ENCODE measurements around the gene SNAI3. TPM values are rescaled to one million over a fixed set of nuclear protein-coding genes. Genes with fewer than 3 reads are reported as not detected.

The SNAI3 gene
- total RNA-seq, 1 donor from 2014 or later = 0.43 TPM

DNA sequence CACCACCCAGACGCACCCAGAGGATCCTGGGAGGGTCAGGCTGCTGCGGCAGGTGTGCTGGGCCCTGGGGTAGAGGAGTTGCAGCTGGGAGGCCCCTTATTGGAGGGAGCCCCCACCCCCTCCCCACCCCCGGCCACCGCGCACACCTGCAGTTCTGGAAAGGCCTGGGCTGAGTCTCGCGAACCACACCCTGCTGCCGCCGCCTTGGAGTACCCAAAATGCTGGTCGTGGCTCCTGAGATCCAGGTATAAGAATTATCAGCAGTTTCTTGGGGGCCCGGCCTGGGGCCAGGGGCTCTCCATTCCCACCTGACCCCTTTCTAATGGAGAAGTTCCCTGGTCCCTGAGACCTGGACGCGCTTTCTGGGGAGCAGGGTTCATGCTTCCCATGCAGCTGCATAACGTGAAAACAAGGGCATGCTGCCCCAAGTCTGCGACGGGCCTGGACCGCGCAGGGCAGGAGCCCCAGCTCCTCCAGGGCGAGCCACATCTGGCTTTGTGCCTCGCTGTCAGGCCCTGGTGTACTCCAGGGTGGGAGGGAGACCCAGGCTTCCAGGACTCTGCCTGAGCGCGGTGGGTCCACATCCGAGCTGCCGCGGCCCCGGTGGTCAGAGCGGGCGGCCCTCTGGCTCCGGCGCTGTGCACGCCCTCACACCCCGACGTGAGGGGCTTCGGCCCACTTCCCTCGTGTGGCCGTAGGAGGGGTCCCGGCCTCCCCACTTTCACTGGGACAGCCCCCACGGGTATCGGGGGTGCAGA is 7.3 kb upstream of the SNAI3 start:
- ATAC-seq (no peak), DNase-seq (ENCODE audit: low spot score) (no peak)

DNA sequence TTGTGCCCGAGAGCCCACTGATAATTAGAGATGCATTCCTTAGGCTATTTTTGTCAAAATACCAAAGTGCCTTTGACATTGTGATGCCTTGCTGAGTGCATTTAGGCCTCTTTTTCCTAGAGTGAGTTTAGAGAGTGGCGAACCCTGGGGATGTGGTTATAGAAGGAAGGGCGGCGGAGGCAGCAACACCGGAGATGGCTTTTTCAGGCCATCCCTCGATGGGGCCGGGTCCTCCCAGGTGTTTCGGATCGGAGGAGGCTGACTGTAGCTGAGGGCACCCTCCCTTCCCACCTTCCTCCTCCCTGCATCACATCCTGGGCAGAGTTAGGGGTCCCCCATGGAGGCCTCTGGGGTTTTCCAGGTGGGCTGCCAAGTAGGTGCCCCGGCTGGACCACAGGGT is 6.6 kb upstream of the SNAI3 start:
- ATAC-seq (no peak), DNase-seq (ENCODE audit: low spot score) (no peak)

DNA sequence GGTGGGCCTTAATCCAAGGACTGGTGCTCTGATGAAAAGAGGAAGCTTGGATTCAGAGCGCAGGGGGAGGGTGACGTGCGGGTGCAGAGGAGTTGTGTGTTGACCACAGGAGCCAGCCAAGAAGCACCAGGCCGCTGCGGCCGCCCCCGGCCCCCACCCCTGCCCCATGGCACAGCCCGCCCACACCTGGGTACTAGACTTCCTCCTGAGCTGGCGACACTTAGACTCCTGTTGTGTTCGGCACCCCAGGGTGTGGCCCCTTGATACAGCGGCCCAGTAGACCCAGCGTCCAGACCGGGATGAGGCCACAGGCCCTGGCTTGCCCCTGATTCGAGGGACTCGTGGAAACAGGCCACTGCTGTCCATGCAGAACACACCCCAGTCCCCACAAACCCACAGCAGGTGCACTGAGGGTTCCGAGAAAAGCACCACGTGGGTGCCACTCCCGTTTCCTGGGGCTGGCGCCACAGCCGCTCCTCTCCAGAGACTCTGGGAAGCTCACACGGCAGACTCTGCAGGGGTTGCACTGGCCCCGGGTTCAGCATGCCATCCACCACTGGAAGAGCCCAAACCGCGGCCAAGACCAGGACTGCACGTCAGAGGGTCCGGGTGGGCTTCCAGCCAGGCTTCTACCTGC is 5.7 kb upstream of the SNAI3 start:
- DNase-seq (ENCODE audit: low spot score) = no peak
- ATAC-seq = no peak

DNA sequence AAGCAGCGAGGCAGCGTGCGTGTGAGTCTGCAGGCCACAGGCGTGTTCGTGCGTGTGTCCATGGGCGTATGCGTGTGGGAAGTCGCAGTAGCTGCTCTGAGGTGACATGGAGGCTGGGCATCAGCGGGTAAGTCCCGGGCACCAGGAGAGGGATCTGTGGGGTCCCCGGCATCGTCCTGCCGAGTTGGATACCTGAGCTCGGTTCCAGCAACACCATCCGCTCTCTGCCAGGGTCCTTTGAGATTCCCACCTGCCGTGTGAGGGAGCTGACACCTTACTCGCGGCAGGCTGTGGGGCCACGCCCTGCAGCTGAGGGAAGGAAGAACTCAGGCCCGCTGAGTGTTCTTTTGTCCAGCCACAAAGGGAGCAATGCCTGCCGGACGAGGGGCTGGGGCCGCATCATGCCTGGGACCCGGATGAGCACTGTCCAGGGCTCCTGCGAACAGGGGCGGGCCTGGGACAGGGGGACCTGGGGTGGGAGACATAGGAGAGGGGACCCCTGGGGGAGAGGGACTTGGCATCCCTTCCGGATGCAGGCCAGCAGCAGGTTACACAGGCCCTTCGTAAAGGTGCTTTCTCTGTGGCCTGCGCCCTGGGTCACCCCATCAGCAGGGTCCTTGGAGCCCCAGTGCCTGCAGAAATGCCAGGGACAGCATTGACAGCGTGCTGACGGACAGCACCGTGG is 5.0 kb upstream of the SNAI3 start:
- ATAC-seq (no peak), DNase-seq (ENCODE audit: low spot score) (no peak)

DNA sequence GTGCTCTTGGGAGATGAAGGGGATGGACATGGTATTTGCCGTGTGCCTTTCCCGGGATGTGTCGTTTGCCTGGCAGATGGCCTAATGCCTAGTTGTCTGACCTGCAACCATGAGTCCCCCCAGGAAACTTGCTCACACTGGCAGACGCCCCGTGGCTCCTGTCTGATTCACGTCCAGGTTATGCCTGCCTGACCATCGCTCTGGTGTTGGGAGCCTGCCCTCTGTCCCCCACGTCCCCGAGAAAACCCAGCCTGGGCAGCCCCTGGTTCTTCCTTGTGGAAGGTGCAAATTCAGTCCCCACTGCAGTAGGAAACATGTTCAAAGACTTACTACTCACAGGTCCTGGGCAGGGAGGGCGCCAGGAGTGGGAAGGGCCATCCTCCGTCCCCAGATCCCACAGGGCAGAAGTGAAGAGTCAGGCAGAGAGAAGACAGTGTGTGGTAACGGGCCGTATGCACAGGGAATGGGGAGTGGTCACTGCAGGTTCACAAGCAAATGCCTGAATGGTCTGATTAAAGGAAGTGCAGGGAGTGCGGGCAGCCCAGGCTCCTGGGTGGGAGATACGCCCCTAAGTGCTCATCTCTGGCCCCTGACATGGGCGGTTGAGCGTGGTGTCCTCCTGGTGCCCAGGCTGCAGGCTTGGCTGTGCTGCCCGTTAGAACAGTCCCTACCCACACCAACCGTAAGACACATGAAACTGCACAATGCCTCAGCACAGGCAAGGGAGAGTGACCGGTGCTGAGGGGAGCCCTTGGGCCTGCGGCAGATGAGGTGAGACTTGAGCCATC is 4.2 kb upstream of the SNAI3 start:
- no peak for DNase-seq (ENCODE audit: low spot score)
- ATAC-seq = no peak

DNA sequence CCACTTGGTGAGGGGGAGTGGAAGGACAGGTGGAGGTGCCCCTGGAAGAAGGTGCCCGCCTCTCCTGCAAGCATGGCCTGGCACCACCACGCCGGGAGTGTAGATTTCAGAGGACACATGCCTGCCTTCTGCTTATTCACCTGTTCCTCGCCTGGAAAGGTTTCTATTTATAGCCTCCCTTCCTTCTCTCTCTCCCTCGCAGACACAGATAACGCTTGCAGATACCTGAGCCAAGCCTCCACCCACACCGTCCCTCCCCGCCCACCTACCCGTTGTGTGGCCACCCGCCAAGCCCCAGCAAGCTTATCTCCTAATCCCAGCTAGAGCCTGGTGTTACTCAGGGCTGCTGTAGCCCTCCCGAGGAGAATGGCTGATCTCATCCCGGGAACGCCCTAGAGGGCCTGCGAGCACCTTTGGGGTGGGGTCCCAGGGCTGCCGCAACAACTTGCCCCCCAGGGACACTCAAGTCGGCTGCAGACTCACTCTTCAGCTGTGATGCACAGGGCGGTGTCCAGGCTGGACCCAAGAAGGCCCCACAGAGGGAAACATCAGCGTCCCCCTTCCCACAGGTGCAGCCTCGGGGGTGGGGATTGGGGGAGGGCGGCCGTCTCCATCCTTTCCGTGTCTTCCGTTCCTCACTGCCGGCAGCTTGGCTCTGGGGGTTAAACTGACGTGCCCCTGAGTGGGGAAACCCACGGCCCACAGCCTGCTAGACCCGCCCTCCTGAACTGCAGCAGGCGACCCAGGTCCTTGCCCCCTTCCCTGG is 1.9 kb upstream of the SNAI3 start:
- DNase-seq (ENCODE audit: low spot score) = no peak
- peak; percentile 11 for ATAC-seq

DNA sequence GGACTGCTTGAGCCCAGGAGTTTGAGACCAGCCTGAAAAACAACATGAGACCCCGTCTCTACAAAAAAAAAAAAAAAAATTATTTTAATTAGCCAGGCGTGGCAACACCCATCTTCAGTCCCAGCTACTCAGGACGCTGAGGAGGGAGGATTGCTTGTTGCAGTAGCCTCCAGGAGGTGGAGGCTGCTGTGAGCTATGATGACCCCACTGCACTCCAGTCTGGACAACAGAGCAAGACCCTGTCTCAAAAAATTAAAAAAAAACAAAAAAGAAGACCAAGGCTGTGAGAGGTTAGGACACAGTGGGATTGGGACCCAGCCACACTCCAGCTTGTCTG is 1.3 kb upstream of the SNAI3 start:
- ATAC-seq (no peak), DNase-seq (ENCODE audit: low spot score) (no peak)

DNA sequence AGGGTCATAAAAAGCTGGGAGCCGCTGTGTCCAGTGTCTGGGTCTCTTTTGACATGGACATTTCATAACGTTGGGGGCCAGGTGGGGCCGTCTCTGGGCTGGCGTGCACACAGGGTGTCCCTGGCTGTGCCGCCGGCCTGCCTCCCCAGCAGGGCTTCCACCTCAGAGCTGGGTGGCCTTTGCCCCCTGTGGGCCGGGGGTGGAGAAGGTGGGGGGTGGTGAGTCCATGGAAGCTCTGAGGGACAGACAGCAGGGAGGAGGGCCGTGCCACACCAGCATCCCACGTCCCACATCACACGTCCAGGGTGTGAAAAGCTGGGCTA is 908 bp upstream of the SNAI3 start:
- no peak for ATAC-seq

DNA sequence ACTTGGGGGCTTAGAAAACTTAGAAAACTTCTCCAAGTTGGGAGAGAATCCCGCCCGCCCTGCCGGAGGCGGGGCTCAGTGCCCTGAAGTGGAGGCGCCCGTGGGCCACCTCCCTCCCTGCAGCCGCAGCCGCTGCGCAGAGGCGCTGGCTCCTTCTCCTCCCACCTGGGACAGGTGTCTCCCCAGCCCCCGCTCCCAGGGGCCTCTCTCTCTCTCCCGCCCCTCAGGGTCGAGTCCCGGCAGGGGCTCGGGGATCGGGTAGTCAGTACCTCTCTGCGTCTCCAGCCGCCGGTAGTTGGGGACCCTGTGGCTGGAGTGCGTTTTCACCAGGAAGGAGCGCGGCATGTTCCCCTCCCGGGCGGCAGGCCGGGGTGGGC is 257 bp downstream of the SNAI3 start:
- DNase-seq (ENCODE audit: low spot score) (no peak), ATAC-seq (peak; percentile 49)

More for the DNA sequence above, 908 bp upstream of the SNAI3 start:
- no peak for DNase-seq (ENCODE audit: low spot score)

DNA sequence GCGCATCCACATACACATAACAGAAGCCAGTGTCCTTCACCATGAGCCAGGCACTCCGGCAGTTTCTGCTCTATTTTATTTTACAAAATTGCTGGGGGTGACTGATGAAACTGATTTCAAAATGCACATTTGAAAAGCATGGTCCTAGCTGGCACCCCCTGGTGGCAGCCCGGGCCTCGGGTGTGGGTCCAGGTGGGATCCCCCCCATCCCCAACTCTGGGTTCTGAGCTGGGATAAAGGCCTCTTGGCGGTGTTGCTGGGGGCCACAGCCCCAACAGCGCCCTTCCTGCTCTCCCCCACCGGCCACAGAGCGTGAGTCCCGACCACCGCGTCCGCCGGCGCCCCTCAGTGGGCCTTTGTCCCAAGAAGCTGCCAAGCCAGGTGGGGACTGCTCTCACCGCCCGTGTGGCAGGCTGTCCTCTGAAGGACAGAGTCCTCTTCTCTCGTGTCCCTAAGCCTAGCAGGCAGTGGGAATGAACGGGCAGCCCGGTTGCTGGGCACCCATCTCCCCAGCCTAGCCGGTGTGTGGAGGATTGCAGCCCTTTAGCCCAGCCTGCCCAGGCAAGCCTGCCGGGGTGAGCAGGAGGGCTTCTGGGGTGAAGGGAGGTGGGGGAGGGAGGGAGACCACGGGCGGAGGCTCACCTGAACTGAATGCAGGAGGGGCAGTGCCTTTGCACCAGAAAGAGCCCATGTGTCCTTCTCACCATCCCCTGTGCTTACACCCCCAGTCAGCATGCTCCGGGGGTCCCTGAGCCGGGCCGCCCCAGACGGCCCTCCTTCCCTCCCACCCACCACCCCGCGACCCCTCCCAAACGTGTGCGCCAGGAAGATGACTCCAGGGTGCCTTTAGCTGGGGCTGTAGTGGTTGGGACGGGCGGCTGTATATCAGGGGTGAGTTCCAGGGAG is 898 bp downstream of the SNAI3 start:
- ATAC-seq = peak; percentile 22
- no peak for DNase-seq (ENCODE audit: low spot score)

DNA sequence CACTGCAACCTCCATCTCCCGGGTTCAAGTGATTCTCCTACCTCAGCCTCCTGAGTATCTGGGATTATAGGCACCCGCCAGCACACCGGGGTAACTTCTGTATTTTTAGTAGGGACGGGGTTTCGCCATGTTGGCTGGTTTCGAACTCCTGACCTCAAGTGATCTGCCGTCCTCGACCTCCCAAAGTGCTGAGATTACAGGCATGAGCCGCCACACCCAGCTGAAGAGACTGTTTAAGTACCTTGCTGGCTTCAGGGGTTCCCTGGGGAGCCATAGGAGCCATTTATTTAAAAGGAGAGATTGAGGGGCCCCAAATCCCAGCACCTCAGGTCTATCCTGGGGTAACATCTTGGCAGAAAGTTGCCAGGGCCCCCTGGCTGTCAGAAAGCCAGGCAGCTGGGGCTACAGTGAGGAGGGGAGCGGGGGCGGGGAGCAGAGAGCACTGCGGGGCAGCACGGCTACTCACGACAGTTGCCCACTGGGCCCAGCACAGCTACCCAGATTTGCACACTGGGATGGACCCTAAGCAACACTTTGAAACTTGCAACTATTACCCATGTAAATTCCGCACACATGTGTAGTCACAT is 1.6 kb downstream of the SNAI3 start:
- ATAC-seq (no peak), DNase-seq (ENCODE audit: low spot score) (no peak)

DNA sequence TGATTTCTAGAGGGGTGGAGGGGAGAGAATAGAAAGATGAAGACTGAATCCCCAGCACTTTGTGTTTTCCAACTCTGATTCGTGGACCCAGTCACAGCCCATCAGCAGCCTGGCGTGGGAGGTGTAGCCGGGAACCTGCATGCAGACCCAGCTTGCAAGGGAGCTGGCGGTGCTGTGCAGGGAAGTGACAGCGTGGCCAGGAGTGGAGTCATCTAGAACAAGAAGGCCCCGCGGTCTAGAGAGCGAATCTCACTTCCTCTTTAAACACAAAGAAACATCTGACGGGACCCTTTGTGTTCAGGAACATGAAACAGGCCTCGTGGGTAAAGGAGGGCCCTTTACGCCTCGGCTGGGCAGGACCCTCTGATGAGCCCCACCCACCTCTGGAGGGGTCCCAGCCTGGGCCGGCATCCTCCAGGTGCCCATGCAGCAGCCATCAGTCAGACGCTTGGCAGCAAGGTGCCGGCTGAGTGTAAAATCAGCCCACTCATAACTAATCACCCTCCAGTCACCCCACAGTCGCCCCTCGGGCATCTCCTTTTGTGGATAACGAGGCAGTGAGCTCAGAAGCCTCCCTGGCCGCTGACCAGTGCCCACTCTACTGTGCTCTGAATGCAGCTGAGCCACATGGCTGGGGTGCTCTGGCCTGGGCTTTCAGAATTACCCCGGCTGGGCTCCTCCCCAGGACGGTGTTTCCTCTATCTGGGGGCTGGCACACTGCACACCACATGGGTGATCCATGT is 4.4 kb downstream of the SNAI3 start:
- ATAC-seq (no peak), DNase-seq (ENCODE audit: low spot score) (no peak)

DNA sequence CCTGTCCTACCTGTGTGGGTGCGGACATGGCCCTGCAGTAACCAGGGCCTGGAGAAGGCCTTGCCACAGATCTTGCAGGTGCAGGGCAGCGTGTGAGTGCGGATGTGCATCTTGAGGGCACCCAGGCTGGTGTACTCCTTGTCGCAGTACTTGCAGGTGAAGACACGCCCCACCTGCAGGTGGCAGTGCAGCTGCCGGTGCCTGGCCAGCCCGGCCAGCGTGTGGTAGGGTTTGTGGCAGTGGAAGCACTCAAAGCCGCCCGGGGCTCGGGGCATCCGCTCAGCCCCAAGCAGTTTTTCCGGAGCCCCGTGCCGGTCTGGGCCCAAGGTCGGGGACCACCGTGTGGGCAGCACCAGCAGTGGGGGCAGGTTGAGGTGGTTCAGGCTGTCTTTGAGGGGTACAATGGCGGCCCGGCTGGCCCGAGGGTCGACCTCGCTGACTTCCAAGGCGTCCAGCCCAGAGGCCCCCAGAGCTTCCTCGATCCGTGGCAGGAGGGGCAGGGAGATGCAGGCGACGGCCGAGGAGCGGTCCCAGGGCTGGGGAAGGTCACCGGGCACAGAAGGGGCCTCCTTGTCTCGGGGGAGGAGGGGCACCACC is 5.1 kb downstream of the SNAI3 start:
- no peak for DNase-seq (ENCODE audit: low spot score)
- ATAC-seq = peak; percentile 81

DNA sequence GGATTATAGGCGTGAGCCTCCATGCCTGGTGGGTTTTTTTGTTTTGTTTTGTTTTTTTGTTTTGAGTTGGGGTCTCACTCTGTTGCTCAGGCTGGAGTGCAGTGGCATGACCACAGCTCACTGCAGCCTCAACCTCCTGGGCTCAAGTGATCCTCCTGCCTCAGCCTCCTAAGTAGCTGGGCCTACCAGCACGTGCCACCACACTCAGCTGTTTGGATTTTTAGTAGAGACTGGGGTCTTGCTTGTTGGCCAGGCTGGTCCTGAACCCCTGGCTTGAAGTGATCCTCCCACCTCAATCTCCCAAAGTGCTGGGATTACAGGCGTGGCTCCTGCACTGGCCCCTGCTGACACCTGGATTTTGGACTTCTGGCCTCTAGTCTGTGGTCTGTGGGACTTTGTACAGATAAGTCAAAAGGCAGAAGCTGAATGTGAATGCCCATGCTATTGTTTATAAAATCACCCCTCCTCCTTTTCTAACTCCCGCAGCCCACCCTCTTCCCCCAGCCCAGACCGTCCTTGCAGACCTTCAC is 5.7 kb downstream of the SNAI3 start:
- DNase-seq (ENCODE audit: low spot score) (no peak), ATAC-seq (no peak)

DNA sequence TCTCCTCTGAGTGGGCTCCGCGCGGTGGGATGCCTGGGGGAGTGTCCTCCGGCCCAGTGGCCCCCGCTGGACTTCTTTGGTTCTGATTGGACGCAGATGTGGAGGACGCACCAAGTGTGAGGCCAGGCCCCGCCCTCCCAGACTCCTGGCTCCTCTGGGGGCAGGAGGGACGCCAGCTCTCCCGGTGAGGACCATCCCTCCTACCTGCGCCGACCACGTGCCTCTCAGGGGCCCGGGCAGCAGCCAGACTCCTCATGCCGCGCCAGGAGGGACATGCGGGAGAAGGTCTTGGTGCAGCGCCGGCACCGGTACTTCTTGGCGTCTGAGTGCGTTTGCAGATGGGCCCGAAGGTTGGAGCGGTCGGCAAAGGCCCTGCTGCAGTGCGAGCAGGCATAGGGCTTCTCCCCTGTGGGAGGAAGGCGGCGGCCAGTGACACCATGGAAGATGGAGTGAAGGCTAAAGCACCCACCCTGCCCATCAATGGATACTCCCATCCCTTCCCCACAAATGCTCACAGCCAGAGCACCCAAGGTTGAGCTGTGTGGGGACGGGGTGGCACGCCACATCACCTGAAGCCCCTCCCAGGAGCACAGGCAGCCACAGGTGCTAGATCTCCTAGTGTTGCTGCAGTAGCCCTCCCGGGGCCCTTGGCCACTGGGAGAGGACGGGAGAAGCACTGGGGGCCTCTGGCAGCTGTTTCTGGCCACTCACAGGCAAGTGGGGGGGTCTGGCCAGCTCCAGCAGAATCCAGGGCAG is 7.9 kb downstream of the SNAI3 start:
- ATAC-seq (no peak), DNase-seq (ENCODE audit: low spot score) (no peak)

DNA sequence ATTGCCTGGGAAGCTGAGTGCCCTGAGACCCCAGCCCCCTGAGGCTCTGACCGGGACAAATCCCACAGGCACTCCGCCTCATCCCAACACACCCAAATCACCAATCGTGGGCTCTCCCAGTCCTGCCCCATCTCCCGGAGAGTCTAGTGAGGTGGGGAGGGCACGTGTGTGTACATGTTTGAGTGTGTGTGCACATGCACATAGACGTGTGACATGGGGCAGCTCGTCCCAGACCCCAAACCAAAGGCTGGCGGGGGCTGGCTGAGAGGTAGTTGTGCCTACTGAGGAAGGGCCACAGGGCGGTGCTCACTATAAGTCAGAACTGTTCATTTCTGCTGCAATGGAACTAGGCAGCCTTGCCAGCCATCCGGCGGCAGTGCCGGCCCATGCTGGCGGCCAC is 8.6 kb downstream of the SNAI3 start:
- no peak for ATAC-seq
- no peak for DNase-seq (ENCODE audit: low spot score)

DNA sequence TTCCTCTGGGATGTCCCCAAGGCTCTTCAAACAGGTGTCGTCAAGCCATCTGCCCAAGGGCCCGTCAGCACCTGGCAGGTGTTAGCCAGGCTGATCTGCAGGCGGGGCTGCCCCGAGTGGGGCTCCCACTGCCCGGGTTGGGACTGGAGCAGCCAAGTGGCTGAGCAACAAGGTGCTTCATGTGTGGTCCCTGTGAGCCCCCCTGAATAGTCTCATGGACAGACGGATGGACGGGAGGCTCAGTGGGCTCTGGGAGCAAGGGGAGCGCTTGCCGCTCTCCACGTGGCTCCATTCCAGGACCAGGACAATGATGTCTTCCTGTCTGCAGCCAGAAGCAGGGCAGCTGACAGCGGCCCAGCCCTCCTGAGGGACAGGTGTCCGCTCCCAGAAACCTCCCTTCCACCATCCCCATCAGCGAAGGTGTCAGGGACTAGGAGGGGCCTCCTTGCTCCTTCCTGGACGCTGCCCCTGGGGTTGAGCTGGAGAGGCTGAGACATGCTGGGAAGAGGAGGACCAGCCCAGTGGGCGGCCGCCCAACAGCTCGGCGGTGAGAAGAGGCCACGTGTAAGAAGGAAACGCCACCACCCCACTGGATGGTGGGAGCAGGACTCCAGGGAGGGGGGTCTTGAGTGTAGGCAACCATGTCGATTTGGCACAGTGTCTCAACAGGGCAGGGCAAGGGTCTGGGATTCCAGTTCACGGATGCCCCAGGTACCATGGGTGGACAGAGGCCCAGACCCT is 9.6 kb downstream of the SNAI3 start:
- ATAC-seq = no peak
- no peak for DNase-seq (ENCODE audit: low spot score)

Data from left lobe of liver (tissue), 2 donors.